Activated T-cell treated with anti-CD3 and anti-CD28 coated beads, Interleukin-2, amount 50 U/mL, for 1 hour (primary cell): Measurements from ENCODE around the gene CDKN1C.

Source experiments
- DNase-seq: peaks from one replicate; pipeline ENCODE4 v3.0.0-alpha.2; 2020

Gene CDKN1C

DNA sequence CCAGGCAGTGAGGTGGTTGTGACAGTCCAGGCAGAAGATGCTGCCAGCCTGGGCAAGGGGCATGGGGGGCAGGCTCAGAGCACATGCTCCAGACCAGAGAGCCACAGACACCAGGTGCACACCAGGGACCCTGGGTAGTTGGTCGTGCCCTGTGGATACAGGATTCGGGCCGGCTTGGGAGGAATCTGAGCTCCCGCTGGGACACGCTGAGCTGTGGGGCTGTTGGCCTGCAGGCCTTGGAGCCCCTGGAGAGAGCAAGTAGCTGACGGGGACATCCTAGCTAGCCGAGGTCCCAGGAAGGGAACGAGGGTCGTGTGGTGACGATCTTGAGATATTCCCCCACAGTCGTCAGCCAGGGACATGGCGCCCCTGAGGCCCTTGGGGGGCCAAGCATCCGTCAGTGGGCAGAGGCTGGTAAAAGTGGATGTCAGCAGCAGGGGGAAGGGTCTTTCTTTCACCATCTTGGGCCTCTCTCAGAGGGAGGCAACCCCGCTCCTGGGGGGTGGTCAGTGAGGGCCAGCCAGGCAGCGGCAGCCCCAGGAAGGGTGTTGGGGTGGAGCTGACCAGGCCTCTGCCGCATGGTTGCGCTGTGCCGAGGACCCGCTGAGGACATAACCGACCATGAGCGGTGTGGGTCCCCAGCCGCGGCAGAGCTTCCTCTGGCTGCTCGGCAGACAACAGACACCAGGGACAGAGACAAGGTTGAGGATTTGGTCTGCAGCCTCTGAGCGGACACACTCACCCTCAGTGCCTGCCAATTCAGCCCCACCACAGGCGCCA is 44.0 kb downstream of the CDKN1C start:
- no peak for DNase-seq

- DNase-seq = no peak
Observed at GRCh38 chr11:2839395-2839943, 46.1 kb downstream of the CDKN1C start.

DNA sequence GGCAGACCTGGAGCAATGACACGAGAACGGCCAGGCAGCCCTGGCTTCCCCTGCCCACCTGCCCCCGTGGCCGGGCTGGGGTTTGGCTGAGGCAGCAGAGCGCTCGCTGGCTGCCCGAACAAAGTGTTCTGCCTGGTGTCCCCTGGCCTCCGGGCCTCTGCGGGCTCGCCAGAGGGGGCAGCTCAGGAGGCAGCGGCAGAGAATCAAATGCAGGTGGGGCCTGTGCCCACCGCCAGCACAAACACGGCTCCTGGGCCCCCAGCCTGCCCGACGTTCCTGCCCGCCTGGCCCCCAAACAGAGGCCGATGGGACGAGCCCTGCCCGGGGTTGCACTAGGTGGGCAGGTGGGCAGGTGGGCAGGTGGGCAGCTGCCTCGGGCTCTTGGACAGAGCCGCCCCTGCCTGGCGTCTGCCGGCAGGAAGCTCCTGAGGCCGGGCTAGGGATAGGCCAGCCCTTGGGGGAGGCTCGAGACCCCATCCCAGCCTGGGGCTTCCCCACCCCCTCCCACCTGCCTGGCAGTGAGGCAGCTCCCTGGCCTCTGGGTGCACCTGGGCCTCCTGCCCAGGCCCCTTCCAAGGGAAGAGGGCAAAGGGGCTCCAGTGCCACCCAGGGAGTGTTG is 46.8 kb downstream of the CDKN1C start:
- no peak for DNase-seq

DNA sequence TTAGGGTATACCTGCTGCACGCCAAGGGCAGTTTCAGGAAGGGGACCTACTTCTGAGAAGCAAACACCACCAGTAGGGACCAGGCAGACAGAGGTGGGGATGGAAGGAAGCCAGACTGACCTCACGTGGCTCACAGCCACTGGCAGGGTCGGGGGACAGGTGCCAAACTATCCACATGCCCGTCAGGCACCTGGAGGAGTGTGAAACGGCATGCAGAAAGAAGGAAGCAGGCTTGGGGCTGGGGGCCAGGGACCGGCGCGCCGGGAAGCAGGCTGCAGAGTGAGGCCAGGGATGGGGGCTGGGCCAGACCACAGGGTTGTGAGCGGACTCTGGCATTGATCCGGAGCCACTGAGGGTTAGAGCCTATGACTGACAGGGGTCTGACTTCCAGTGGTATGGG is 47.5 kb downstream of the CDKN1C start:
- no peak for DNase-seq

DNA sequence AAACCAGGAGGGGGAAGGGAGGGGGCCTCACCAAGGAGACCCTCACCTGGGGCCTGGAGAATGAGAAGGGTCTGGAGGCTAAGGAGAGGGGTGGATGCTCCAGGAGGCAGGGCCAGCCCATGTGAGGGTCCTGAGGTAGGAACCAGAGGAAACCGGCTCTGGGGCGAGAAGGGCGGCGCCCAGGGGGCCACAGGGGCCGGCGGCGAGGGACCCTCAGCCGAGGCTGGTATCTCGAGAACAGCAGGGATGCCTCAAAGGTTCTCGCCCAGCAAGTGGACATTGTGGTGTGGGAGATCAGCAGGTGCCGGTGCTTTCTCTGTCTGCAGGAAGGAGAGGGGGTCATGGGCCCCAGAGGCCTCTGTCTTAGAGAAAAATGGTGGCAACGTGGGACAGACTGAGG is 47.9 kb downstream of the CDKN1C start:
- DNase-seq = no peak

DNA sequence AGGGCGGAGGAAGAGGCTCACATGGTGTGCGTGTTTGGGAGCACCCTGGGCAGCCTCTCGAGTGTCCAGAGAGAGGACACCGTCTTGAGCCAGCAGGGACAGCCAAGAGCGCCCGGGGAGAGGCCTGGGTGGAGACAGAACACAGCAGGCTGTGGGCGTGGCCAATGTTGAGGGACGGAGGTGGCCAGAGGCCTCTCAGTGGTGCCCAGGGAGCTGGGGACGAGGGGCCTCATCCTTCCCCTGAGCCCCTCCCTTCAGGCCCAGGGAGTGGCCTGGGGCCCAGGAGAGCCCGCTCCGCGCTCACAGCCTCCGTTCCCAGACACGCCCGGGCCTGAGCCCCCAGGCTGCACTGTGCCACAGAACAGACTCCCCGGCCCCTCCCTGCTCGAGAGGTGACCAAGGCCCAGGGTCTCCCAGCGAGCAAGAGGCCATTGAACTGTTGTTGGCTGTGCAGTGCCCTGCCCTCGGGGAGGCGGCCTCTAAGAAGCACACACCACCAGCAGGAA is 48.4 kb downstream of the CDKN1C start:
- DNase-seq = no peak

DNA sequence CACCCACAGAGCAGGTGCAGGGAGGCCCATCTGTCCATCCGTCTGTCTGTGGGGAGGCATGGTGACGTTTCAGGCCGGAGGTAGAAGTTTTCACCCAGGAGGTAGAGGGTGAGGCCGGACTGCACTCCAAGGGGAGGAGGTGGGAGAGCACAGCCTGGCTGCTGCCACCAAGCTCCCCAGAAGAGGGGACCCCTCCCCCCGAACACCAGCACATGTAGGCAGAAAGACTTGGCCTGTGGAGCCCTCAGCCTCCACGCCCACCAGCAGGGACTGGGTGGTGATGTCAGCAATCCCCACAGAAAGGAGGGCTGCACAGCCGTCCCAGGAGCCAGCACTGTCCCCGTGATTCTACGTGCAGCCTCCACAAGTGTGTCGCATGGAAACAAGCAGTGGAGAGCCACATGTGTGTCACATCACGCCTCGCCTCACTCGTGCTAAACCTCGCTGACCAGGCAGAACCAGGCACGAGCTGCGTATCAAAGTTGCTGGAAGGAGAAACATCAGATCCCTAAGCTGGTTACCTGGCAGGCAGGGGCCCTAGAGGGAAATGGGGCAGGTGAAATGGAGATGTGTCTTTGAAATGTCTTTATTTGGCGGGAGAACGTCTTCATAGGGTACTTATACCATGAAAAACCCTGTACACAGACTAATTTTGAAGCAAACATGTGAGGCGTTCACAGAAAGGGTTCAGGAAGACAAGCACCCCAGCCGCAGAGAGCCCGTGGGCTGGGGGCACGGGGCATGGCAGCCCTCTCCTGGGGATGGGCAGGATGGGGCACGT is 49.1 kb downstream of the CDKN1C start:
- no peak for DNase-seq

- DNase-seq = no peak
Observed at GRCh38 chr11:2835751-2836150, 49.8 kb downstream of the CDKN1C start.

DNA sequence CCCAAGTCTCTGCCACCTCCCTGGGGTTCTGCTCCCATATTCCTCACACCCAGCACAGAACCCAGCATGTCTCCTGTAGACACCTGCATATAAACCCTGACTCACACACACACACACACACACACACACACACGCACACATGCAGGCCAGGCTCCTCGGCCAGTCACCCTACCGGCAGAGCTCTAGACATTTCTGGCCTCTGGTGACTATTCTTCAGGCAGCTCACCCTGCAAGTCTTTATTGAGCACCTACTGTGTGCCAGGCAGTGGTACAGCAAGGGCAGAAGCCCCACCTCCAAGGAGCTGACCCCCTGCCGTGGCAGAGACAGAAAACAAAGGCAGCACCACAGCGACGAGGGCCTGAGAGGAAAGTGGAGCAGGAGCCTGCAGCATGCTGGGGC is 50.3 kb downstream of the CDKN1C start:
- DNase-seq = no peak

- no peak for DNase-seq
Observed at GRCh38 chr11:2834503-2835273, 50.9 kb downstream of the CDKN1C start.

- no peak for DNase-seq
Observed at GRCh38 chr11:2833716-2834502, 51.7 kb downstream of the CDKN1C start.
